Naive thymus-derived CD4-positive, alpha-beta T cell (primary cell): ENCODE measurements around the gene RUNDC3A. TPM values are rescaled to one million over a fixed set of nuclear protein-coding genes. Genes with fewer than 3 reads are reported as not detected.
A peak's percentile ranks its signal among the peaks of the same experiment; 100 is the strongest.
"Not testable (repeated sequence)": the region's sequence is repeated elsewhere in the genome, so short reads cannot be mapped to it uniquely, and the experiment has no call there.

Experiments
- ATAC-seq: fragments of 150-1000 bp; cut with Tn5 transposase; 2 replicates; pipeline ENCODE4 v1.10.0; 2021; ENCODE audit warnings: mild to moderate bottlenecking, moderate library complexity
- CTCF ChIA-PET: fragments of 350-600 bp; sonication (Branson Sonifier 250); formaldehyde crosslinking; loops from one replicate; lab custom pipeline; 2021; ENCODE audit warnings: antibody characterized with exemption; lab: Charles Lee
- POLR2A ChIA-PET: fragments of 350-600 bp; sonication (Branson Sonifier 250); formaldehyde crosslinking; loops from one replicate; lab custom pipeline; 2021; ENCODE audit warnings: antibody characterized with exemption, inconsistent platforms; lab: Charles Lee
- DNase-seq, 9 donors: peaks; one replicate each; pipeline versions ENCODE4 v3.0.0 to v3.0.0-alpha.2; 2020 to 2022; ENCODE audit warnings: mixed read lengths in 1 of 9
- H3K27ac ChIP-seq: one replicate; pipeline ENCODE4 v1.7.0; 2013; ENCODE audit warnings: mild to moderate bottlenecking, low read depth, low read length, moderate library complexity
- H3K27me3 ChIP-seq, 2 donors: one replicate each; pipeline ENCODE4 v1.7.0; 2013; ENCODE audit warnings: low read length in 2 of 2, mild to moderate bottlenecking in 2 of 2, moderate library complexity in 2 of 2; ENCODE audit not compliant: control insufficient read depth in 2 of 2, insufficient read depth in 2 of 2
- H3K36me3 ChIP-seq, 3 experiments: 1 replicate in 2 of 3; 2 replicates in 1 of 3; pipeline ENCODE4 v1.7.0; 2013; ENCODE audit warnings: low read length in 3 of 3, mild to moderate bottlenecking in 3 of 3, moderate library complexity in 1 of 3; ENCODE audit not compliant: insufficient read depth in 3 of 3, control insufficient read depth in 2 of 3
- H3K4me1 ChIP-seq, 2 donors: one replicate each; pipeline ENCODE4 v1.7.0; 2013; ENCODE audit warnings: low read length in 2 of 2, mild to moderate bottlenecking in 2 of 2, moderate library complexity in 1 of 2; ENCODE audit not compliant: control insufficient read depth in 2 of 2, insufficient read depth in 2 of 2
- H3K4me3 ChIP-seq: 2 replicates; pipeline ENCODE4 v1.7.0; 2013; ENCODE audit warnings: mild to moderate bottlenecking, low read length
- H3K9me3 ChIP-seq, 3 experiments: 1 replicate in 2 of 3; 2 replicates in 1 of 3; pipeline ENCODE4 v1.7.0; 2013; ENCODE audit warnings: low read length in 3 of 3; ENCODE audit not compliant: control insufficient read depth in 2 of 3
- H3K27ac Mint-ChIP-seq, 9 donors: one replicate each; pipeline ENCODE4 v1.8.0; 2020 to 2022; ENCODE audit warnings: mixed read lengths in 9 of 9, mild to moderate bottlenecking in 8 of 9, moderate library complexity in 5 of 9, inconsistent platforms in 2 of 9
- H3K27me3 Mint-ChIP-seq, 5 donors: one replicate each; pipeline ENCODE4 v1.8.0; 2021 to 2022; ENCODE audit warnings: mixed read lengths in 5 of 5, mild to moderate bottlenecking in 1 of 5
- H3K36me3 Mint-ChIP-seq, 5 donors: one replicate each; pipeline ENCODE4 v1.8.0; 2020 to 2022; ENCODE audit warnings: mixed read lengths in 5 of 5, mild to moderate bottlenecking in 3 of 5, inconsistent platforms in 1 of 5
- H3K4me1 Mint-ChIP-seq, 7 donors: one replicate each; pipeline ENCODE4 v1.8.0; 2020 to 2022; ENCODE audit warnings: mixed read lengths in 7 of 7, mild to moderate bottlenecking in 3 of 7, inconsistent platforms in 1 of 7
- H3K4me3 Mint-ChIP-seq, 10 donors: one replicate each; pipeline ENCODE4 v1.8.0; 2020 to 2022; ENCODE audit warnings: mild to moderate bottlenecking in 10 of 10, mixed read lengths in 10 of 10, moderate library complexity in 6 of 10, inconsistent platforms in 2 of 10
- H3K9me3 Mint-ChIP-seq, 11 donors: one replicate each; pipeline ENCODE4 v1.8.0; 2020 to 2022; ENCODE audit warnings: mixed read lengths in 11 of 11, mild to moderate bottlenecking in 4 of 11, inconsistent platforms in 1 of 11, moderate library complexity in 1 of 11
- intact Hi-C, 2 donors: fragments of 100-400 bp; cut with micrococcal nuclease; formaldehyde crosslinking; loops; one replicate each; pipeline ENCODE4 v1.15.1; 2023
- polyA plus RNA-seq, 2 donors: library from polyadenylated mRNA; unstranded; fragments of 300-500 nt; fragmentation: Illumina TruSeq; gene quantifications; one replicate each; pipeline ENCODE4 v1.2.3, GENCODE V29; 2021
- total RNA-seq, 6 experiments: library from RNA in 5 of 6; stranded (reverse) in 5 of 6; gene quantifications; 1 replicate in 5 of 6; 2 replicates in 1 of 6; pipeline ENCODE4 v1.2.3 and lab custom pipeline; 2021 to 2026

The RUNDC3A gene
- total and polyA plus RNA-seq, 7 experiments from 2014 or later = 0.08 to 0.22 TPM; not detected in 5

DNA sequence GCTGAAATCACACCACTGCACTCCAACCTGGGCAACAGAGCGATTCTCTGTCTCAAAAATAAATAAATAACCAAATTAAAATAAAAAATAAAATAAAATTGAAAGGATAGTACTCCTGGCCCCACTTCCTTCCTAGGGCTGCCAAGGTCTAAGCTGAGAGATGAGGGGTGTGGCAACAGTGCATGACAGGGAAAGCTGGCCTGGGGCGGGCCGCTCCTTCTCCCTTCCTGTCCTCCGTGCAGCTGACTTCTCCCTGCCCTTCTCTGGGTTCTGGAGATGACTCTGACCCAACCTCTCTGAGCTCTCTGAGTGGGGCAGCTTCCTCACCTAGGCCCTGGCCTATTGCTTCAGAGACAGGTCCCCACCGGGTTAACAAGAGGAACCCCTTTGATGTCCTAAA lies 25.0 kb downstream of the RUNDC3A start:
- H3K9me3 Mint-ChIP-seq = no peaks in the 10 kb centered on the region
- H3K27ac ChIP-seq = no peak overlapping the region
- ATAC-seq (peak; percentile 69), DNase-seq (no peak)
- intact Hi-C loops = no loop called here
- H3K4me1 ChIP-seq = peaks cover 0 to 6% of the 10 kb centered on the region in 2 donors
- peaks cover 0 to 5% (median 0%) of the 10 kb centered on the region in 5 donors for H3K27me3 Mint-ChIP-seq
- no peak overlapping the region for H3K4me3 ChIP-seq
- peaks cover 0 to 6% (median 5%) of the 10 kb centered on the region in 7 donors for H3K4me1 Mint-ChIP-seq
- no peak overlapping the region for H3K27ac Mint-ChIP-seq
- CTCF ChIA-PET = interaction anchor here (1.3 kb wide), 1 partner anchor 187 kb away, joined by 3 read pairs; no protein-coding TSS in a partner anchor
- H3K9me3 ChIP-seq = no peaks in the 10 kb centered on the region
- no peak overlapping the region for H3K4me3 Mint-ChIP-seq
- H3K36me3 Mint-ChIP-seq = no peaks in the 10 kb centered on the region
- H3K36me3 ChIP-seq = no peaks in the 10 kb centered on the region
- POLR2A ChIA-PET = interaction anchor here (1.3 kb wide), 1 partner anchor 117 kb away, joined by 3 read pairs; no protein-coding TSS in a partner anchor
- H3K27me3 ChIP-seq = no peaks in the 10 kb centered on the region

DNA sequence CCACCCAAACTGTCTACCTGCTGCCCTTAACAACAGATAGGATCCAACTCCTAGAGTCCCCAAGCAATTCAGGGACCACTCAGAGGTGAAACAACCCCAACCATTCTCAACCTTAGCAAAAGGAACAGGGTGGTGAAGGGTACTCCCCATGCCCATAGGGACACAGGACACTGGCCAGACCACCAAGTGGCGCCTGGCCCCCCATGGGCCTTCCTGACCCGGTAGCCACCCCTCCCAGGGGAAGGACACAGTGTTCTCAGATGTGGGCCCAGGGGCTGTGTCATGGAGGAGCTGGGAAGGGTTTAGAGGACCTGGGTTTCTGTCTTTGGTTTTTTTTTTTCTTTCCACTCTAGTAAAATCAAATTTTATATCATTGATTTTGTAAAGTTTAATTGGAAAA lies 25.9 kb downstream of the RUNDC3A start:
- Mint-ChIP-seq H3K36me3 (no peaks in the 10 kb centered on the region), H3K27me3 (peaks cover 0 to 8% (median 0%) of the 10 kb centered on the region in 5 donors), H3K27ac (peak overlapping the region in 1 of 9 donors; percentile 24), H3K9me3 (no peaks in the 10 kb centered on the region), H3K4me1 (peaks cover 0 to 6% (median 5%) of the 10 kb centered on the region in 7 donors), H3K4me3 (no peak overlapping the region)
- ATAC-seq (no peak), DNase-seq (no peak)
- ChIA-PET POLR2A (no interaction called here), CTCF (interaction anchor here (1.3 kb wide), 1 partner anchor 124 kb away, joined by 3 read pairs; no protein-coding TSS in a partner anchor)
- intact Hi-C loops = no loop called here
- peaks cover 0 to 6% of the 10 kb centered on the region in 2 donors for H3K4me1 ChIP-seq
- H3K4me3 ChIP-seq = no peak overlapping the region
- no peaks in the 10 kb centered on the region for H3K36me3 ChIP-seq
- H3K27me3 ChIP-seq = no peaks in the 10 kb centered on the region
- H3K9me3 ChIP-seq = no peaks in the 10 kb centered on the region
- H3K27ac ChIP-seq = no peak overlapping the region

DNA sequence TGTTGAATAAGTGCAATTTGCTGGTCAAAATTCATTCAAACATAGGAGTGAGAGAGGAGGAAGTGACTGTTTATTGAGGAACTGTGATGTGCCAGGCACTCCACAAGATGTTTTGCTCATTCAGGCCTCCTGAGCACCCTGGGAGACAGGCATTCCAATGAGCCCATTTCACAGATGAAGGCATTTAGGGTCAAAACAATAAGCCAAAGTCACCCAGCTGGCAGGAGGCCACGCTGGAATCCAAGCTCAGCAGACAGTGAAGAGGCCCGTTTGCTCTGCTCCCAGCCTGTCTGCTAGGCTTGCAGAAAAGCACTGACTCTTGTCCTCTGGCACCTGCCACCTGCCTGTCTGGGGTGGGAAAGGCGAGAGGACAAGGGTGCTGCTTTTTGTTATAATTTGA lies 26.3 kb downstream of the RUNDC3A start:
- H3K4me3 Mint-ChIP-seq = no peak overlapping the region
- Histone ChIP-seq H3K27me3 (no peaks in the 10 kb centered on the region), H3K4me1 (peaks cover 0 to 6% of the 10 kb centered on the region in 2 donors), H3K27ac (no peak overlapping the region), H3K36me3 (no peaks in the 10 kb centered on the region), H3K9me3 (no peaks in the 10 kb centered on the region), H3K4me3 (no peak overlapping the region)
- H3K27me3 Mint-ChIP-seq = peaks cover 0 to 8% (median 0%) of the 10 kb centered on the region in 5 donors
- CTCF ChIA-PET = interaction anchor here (0.9 to 1.3 kb wide), 2 partner anchors 76 to 124 kb away, joined by 3 to 4 read pairs; no protein-coding TSS in a partner anchor
- intact Hi-C loops = no loop called here
- ATAC-seq = no peak
- H3K36me3 Mint-ChIP-seq = no peaks in the 10 kb centered on the region
- POLR2A ChIA-PET = no interaction called here
- peaks cover 0 to 6% (median 5%) of the 10 kb centered on the region in 7 donors for H3K4me1 Mint-ChIP-seq
- DNase-seq = no peak
- H3K9me3 Mint-ChIP-seq = no peaks in the 10 kb centered on the region
- no peak overlapping the region for H3K27ac Mint-ChIP-seq

DNA sequence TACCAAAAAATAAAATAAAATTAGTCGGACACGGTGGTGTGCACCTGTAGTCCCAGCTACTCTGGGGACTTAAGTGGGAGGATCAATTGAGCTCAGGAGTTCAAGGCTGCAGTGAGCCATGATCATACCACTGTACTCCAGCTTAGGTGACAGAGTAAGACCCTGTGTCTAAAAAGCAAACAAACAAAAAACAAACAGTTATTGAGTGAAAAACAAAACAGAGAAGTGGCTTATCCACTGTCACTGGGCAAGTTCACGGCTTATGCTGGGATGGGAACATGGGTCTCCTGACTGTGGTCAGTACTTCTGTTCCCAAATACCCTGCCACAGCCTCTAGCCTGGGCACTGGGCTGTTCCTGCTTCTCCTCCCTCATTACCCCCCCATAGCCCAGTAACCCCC lies 27.2 kb downstream of the RUNDC3A start:
- ATAC-seq = no peak
- peaks cover 0 to 8% (median 2%) of the 10 kb centered on the region in 5 donors for H3K27me3 Mint-ChIP-seq

DNA sequence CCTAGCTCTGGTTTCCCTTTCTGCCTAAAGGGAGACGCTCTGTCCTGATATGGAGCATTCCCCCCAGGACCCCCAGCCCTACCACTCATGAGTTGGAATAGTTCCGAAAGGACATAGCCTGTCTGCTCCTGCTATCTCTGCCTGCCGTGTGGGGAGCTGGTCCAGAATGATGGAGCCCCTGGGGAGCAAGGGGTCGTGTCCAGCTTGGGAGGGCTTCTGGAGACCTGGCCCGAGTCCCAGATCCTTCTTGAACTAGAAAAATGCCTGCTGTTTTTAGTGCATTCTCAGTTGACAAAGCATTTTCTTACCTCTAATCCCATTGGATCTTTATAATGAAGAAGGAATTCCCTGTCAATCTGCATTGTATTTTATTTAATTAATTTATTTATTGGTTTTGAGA lies 27.6 kb downstream of the RUNDC3A start:
- H3K9me3 ChIP-seq = no peaks in the 10 kb centered on the region
- no peak overlapping the region for H3K4me3 ChIP-seq
- H3K36me3 ChIP-seq = no peaks in the 10 kb centered on the region
- no peaks in the 10 kb centered on the region for H3K36me3 Mint-ChIP-seq
- H3K27ac ChIP-seq = no peak overlapping the region
- intact Hi-C loops = no loop called here
- DNase-seq = no peak
- CTCF ChIA-PET = interaction anchor here (0.6 to 1.6 kb wide), 4 partner anchors 16 to 134 kb away, joined by 3 to 6 read pairs (median 4); no protein-coding TSS in a partner anchor
- no peak overlapping the region for H3K27ac Mint-ChIP-seq
- H3K9me3 Mint-ChIP-seq = no peaks in the 10 kb centered on the region
- H3K4me1 Mint-ChIP-seq = peaks cover 0 to 6% (median 5%) of the 10 kb centered on the region in 7 donors
- POLR2A ChIA-PET = no interaction called here
- no peaks in the 10 kb centered on the region for H3K27me3 ChIP-seq
- H3K27me3 Mint-ChIP-seq = peaks cover 0 to 9% (median 2%) of the 10 kb centered on the region in 5 donors
- no peak overlapping the region for H3K4me3 Mint-ChIP-seq
- H3K4me1 ChIP-seq = peaks cover 0 to 4% of the 10 kb centered on the region in 2 donors
- ATAC-seq = no peak

More for the DNA sequence above, 27.2 kb downstream of the RUNDC3A start:
- no peak overlapping the region for H3K27ac Mint-ChIP-seq
- ChIA-PET POLR2A (no interaction called here), CTCF (interaction anchor here (0.6 to 1.6 kb wide), 6 partner anchors 16 to 133 kb away, joined by 3 to 6 read pairs (median 4); no protein-coding TSS in a partner anchor)
- no peaks in the 10 kb centered on the region for H3K9me3 Mint-ChIP-seq
- intact Hi-C loops = no loop called here
- DNase-seq = no peak
- no peak overlapping the region for H3K4me3 Mint-ChIP-seq
- H3K4me1 ChIP-seq = peaks cover 0 to 6% of the 10 kb centered on the region in 2 donors
- no peak overlapping the region for H3K4me3 ChIP-seq
- no peaks in the 10 kb centered on the region for H3K36me3 Mint-ChIP-seq
- H3K9me3 ChIP-seq = no peaks in the 10 kb centered on the region
- H3K4me1 Mint-ChIP-seq = peaks cover 0 to 6% (median 5%) of the 10 kb centered on the region in 7 donors
- no peak overlapping the region for H3K27ac ChIP-seq
- no peaks in the 10 kb centered on the region for H3K36me3 ChIP-seq
- no peaks in the 10 kb centered on the region for H3K27me3 ChIP-seq

DNA sequence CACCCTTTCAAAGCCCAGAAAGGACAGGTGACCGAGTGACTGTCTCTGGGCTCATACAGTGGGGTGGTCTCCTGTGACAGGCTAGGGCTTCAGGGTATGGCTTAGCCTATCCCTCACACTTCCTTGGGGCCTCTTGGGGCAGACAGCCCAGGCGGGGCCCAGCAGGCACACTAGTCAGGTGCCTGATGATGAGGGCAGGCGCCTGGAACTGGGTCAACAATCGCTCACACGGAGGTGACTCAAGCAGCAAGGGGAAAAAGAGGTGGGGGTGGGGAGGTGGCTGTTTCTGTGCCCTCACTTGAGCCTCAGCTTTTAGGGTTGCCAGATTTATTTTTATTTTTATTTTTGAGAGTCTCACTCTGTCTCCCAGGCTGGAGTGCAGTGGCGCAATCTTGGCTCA lies 30.3 kb downstream of the RUNDC3A start:
- no peak overlapping the region for H3K4me3 ChIP-seq
- no peaks in the 10 kb centered on the region for H3K4me1 ChIP-seq
- Mint-ChIP-seq H3K9me3 (no peaks in the 10 kb centered on the region), H3K27me3 (peaks cover 0 to 28% (median 6%) of the 10 kb centered on the region in 5 donors), H3K4me3 (peak overlapping the region in 1 of 10 donors; percentile 39), H3K27ac (no peak overlapping the region), H3K4me1 (peaks cover 0 to 5% (median 0%) of the 10 kb centered on the region in 7 donors), H3K36me3 (no peaks in the 10 kb centered on the region)
- ChIA-PET POLR2A (no interaction called here), CTCF (no interaction called here)
- DNase-seq (no peak), ATAC-seq (peak; percentile 83)
- no peaks in the 10 kb centered on the region for H3K9me3 ChIP-seq
- no peaks in the 10 kb centered on the region for H3K27me3 ChIP-seq
- H3K27ac ChIP-seq = no peak overlapping the region
- intact Hi-C loops = no loop called here
- no peaks in the 10 kb centered on the region for H3K36me3 ChIP-seq

DNA sequence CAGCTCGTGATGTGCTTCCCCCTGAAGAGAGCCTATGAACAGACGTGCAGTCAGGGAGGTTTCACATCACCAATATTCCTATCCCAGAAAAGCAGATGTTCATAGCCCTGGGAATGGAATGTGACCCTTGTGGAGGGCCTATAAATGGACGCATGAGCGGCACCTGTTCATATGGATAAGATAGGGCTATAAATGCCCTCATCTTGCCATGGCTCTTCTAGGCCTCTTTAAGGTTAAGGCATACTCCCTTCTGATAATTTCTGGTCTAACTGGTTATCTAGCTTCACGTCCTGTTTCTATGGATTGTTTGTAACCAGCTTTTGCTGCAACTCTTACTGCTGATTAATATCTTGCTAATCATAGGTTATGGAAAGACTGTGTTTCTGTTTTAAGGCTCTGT lies 32.2 kb downstream of the RUNDC3A start:
- H3K36me3 Mint-ChIP-seq, H3K27ac Mint-ChIP-seq, H3K4me1 ChIP-seq, H3K4me3 ChIP-seq, H3K36me3 ChIP-seq, H3K9me3 Mint-ChIP-seq, H3K27me3 ChIP-seq, POLR2A ChIA-PET, H3K4me3 Mint-ChIP-seq, DNase-seq, intact Hi-C loops, ATAC-seq, H3K27ac ChIP-seq, H3K9me3 ChIP-seq: not testable (repeated sequence)
- CTCF ChIA-PET = interaction anchor here (0.6 to 1.5 kb wide), 3 partner anchors 10 to 423 kb away, joined by 3 to 4 read pairs (median 3); no protein-coding TSS in a partner anchor
- Mint-ChIP-seq H3K4me1 (peaks cover 1 to 14% (median 7%) of the 10 kb centered on the region in 7 donors), H3K27me3 (peaks cover 0 to 29% (median 9%) of the 10 kb centered on the region in 5 donors)
